Measurements from ENCODE around the gene MYADML2.

MYADML2 gene

GRCh38 chr17:81899514-81900166, 47.4 kb downstream of the MYADML2 start:
- DNase-seq (no peak), ATAC-seq (no peak)

- ATAC-seq, result no peak
- DNase-seq, result no peak
Measured at GRCh38 chr17:81898885-81899284, 48.1 kb downstream of the MYADML2 start.

GRCh38 chr17:81898029-81898866, 48.8 kb downstream of the MYADML2 start:
- ATAC-seq (no peak), DNase-seq (no peak)

- ATAC-seq, result no peak
- DNase-seq, result no peak
Measured at GRCh38 chr17:81895400-81895799, 51.6 kb downstream of the MYADML2 start.

GRCh38 chr17:81891303-81891552, 55.8 kb downstream of the MYADML2 start:
- ATAC-seq (peak; percentile 1), DNase-seq (no peak)

- DNase-seq (peak; percentile 45), ATAC-seq (no peak)
Measured at GRCh38 chr17:81890447-81891302, 56.4 kb downstream of the MYADML2 start.
